Stimulated activated CD4-positive, alpha-beta T cell treated with anti-CD3 and anti-CD28 coated beads, Interleukin-4, amount 100 ng/mL, for 48 hours (primary cell): ENCODE data around the gene BIN2.
A peak's percentile ranks its signal among the peaks of the same experiment; 100 is the strongest.
"Not testable (repeated sequence)": the region's sequence is repeated elsewhere in the genome, so short reads cannot be mapped to it uniquely, and the experiment has no call there.

Experiments used
- DNase-seq, 2 donors: peaks; one replicate each; pipeline ENCODE4 v3.0.0-alpha.2; 2020; ENCODE audit warnings: low read depth in 2 of 2

BIN2 gene

GRCh38 chr12:51311389-51311788 is 12.6 kb downstream of the BIN2 start:
- DNase-seq: no peak

- DNase-seq: no peak
Observed at GRCh38 chr12:51307655-51308593, 16.1 kb downstream of the BIN2 start.

- DNase-seq: no peak
Observed at GRCh38 chr12:51306507-51306906, 17.5 kb downstream of the BIN2 start.

- not testable (repeated sequence) for DNase-seq
Observed at GRCh38 chr12:51300768-51301167, 23.2 kb downstream of the BIN2 start.

- no peak for DNase-seq
Observed at GRCh38 chr12:51295651-51296050, 28.3 kb downstream of the BIN2 start.

- DNase-seq: not testable (repeated sequence)
Observed at GRCh38 chr12:51294097-51294496, 29.9 kb downstream of the BIN2 start.

- DNase-seq: no peak
Observed at GRCh38 chr12:51293696-51294095, 30.3 kb downstream of the BIN2 start.

DNA sequence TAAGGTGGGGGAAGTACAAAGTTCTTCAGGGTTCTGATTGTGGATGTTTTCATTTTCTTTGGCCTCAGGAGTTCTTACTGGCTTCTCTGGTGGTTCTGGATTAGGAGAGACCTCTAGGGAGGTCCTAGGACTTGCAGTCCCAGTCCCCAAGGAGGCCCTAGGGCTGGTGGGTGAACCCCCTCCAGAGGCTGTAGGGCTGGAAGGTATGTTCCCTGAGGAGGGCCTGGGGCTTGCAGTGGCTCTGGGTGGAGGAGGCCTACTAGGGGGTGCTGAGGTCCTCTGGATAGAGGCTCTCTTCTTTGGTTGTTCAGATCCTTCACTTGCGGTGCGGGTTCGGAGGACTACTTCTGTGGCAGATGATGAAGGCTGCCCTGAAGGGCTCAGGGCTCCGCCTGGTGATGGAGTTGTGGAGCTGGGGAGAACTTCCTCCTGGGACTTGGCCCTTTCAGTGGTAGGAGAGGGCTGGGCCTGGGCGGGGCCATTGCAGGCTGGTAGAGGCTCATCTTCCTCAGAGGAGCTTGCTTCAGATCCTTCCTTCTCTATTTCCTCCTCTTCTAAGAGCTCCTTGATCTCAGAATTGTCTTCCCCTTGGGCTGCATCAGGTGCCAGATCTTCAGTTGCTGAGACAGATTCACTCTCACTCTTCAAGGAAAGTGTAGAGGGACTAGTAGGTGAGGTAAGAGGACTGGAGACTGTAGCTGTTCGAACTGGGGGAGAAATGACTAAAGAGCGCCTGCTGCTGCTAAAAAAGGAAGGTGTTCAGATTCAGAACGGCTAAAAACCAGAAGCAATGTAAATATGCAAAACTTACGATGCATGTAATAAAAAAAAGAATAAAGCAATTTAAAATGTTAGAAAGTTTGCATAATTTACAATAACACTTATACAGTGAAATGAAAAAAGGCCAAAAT is 32.1 kb downstream of the BIN2 start:
- DNase-seq: not testable (repeated sequence)

GRCh38 chr12:51285843-51286242 is 38.1 kb downstream of the BIN2 start:
- no peak for DNase-seq

GRCh38 chr12:51281202-51281924 is 42.6 kb downstream of the BIN2 start:
- no peak for DNase-seq

DNA sequence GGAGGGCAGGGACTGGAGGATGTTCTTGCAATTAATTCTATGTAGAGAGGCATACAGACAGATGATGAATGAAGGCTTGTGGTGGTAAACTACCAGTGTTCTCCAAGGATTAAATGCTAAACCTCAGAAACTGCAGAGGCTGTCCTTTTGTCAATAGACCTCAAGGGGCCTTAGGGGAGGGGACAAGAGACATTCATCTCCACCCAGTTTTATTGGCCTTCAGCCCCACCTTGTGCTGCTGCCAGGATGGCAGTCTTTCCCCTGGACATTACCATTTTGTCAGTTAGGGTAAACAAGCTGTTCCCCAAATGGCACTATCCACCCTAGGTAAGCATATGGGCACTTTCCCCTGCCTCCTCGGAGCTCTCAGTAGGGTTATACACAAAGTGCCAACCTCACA is 48.9 kb downstream of the BIN2 start:
- DNase-seq: no peak

DNA sequence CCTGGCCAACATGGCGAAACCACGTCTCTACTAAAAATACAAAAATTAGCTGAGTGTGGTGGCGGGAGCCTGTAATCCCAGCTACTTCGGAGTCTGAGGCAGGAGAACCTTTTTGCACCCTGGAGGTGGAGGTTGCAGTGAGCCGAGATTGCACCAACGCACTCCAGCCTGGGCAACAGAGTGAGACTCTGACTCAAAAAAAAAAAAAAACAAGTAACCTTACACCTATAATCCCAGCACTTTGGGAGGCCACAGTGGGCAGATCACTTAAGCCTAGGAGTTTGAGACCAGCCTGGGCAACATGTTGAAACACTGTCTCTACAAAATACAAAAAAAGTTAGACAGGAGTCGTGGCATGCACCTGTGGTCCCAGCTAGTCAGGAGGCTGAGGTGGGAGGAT is 51.2 kb downstream of the BIN2 start:
- DNase-seq: not testable (repeated sequence)

DNA sequence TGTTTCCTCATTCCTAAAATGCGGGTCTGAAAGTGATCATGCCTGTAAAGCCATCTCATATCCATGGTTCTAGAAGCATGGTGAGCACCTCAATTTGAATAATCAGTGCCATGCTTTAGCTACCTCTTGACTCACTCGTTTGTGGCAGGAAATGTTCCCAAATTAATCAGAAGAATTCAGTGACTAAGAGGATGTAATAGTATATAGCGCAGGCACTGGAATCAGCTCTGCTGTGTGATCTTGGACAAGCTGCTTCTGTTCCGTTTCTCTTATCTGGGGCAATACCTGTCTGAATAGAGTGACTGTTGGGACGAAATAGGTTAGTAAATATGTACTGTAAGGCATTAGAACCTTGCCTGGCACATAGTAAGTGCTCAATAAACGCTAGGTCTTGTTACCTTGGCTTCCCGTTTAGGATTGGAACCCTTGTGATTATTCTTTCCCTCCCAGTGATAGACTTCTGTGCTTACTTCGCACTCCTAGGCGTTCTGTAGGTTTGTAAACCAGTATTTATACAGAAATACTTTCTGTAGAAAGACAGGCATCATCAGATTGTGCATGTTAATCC is 52.9 kb downstream of the BIN2 start:
- DNase-seq: no peak

DNA sequence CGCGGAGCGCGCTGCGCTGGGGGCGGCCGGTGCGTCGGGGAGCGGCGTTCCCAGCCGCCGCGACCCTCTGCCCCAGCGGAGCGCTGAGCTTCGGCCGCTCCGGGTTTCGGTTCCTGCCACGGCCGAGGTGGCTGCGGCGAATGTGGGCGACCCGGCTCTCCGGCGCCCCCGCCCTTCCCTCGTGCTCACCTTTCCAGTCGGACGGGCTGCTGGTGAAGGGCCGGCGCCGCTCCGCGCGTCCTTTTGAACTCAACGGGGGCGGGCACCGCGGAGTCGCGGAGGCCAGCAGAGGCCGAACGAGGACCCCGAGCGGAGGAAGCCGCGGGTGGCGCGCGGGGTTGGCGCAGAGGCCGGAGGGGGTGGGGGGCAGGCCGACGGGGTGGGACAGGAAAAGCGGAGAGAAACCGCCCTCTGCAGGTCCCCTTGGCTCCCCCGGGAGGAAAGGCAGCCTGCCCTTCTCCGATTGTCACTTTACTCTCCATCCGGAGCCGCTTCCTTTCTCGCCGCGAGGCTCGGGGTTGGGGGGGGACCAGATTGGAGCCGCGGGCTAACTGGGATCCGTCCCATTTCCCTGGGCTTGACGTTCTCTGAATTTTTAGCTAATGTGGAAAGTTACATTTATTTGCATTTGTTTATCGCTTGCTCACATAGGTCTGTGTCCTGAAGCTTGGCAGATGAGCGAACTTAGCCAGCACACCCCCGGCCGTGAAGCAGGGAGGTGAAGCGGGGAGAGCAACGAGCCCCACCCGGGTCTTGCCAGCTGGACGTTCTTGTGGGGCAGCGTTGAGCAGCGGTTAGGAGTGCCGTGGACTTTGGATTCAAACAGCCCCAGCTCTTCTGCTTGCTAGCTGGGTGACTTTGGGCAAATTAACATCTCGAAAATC is 53.7 kb downstream of the BIN2 start, which contains the start of gene SMAGP:
Gene SMAGP (minus strand): TSS at position 349 of the 884 bp plus-strand sequence. CDS start 1,137 bp downstream, outside the sequence.
- peak in 1 of 2 donors; percentile 21 for DNase-seq

DNA sequence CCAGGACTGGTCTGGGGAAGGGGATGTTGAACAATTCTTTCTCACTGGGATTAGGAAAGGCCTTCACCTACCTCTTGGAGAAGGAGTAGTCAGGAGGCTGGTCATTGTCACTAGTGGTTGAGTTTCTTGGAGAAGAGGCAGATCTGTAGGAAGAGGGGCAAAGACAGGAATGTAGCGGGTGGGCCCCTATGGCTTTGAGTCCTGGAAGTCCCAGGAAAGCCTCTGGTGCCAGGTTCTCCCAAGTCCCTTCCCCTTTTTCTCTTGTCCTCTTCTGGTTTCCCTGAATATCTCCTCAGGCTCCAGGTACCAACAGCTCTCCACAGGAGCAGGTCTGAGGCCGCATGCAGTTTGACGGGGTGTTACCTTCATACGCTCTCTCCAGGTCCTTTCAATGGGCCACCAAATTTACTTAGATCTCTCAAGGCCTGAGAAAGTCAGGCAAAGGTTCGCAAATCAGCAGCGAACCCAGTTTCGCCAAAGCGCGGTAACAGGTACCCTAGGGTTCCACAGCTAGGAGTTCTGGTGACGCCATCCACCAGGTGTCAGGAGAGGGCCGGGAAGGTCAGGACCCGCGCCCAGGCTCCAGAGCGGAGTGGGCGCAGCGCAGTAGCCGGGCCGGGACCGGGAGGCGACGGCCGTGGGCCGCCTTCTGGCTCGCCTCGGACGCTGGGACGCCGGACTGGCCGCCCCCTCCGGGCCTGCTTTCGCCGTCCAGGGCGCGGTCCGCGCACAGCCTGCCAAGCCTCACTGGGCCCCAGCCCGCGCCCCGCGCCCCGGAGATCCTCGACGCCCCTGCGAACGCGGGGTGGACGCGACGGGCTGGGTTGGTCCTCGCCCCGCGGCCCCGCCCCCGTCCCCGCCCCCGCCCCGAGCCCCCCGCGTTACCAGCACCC is 54.6 kb downstream of the BIN2 start:
- DNase-seq: peak; percentile 30 to 38

- DNase-seq: no peak
Observed at GRCh38 chr12:51265024-51265423, 59.0 kb downstream of the BIN2 start.

GRCh38 chr12:51264297-51264696 is 59.7 kb downstream of the BIN2 start:
- no peak for DNase-seq

GRCh38 chr12:51263341-51263740 is 60.6 kb downstream of the BIN2 start:
- DNase-seq: no peak

DNA sequence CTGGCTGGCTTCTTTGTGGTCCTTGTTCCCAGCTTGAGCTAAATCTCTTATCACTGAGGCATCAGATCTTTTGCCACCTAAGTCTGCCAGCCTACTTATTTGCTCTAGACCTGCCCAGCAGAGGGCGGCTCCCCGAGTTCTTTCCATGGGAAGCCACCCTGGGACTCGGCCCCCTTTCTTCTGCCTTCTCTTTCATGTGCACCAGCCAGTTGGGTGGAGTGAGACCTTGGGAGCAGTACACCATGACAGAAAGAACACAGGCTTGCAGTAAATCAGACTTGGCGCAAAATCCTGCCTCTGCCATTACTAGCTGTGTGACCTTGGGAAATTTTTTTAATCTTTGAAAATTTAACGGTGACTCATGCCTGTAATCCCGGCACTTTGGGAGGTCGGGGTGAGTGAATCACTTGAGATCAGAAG is 61.2 kb downstream of the BIN2 start:
- peak in 1 of 2 donors; percentile 26 for DNase-seq
